ENCODE measurements around the gene RXRA.

RXRA gene

GRCh38 chr9:134454476-134454857 is 128.2 kb downstream of the RXRA start:
- no peaks in the 10 kb centered on the region for H3K79me1 ChIP-seq (ENCODE audit: low read depth, low read length)
- no peaks in the 10 kb centered on the region for H3K27me3 ChIP-seq (ENCODE audit: control insufficient read depth in 3 of 3, insufficient read depth in 3 of 3, low read depth in 1 of 3, low read length in 3 of 3)
- no peak overlapping the region for H2BK5ac ChIP-seq (ENCODE audit: low read length)
- no peak overlapping the region for H2BK15ac ChIP-seq (ENCODE audit: low read length)
- peak overlapping the region; percentile 78 for H2AK5ac ChIP-seq (ENCODE audit: low read depth, low read length)
- peaks cover 2 to 14% of the 10 kb centered on the region in 2 donors for H3K4me1 ChIP-seq (ENCODE audit: control insufficient read depth in 2 of 2, insufficient read depth in 1 of 2, low read depth in 1 of 2, low read length in 2 of 2)
- H3K23ac ChIP-seq (ENCODE audit: low read depth, low read length, poor library complexity): peak overlapping the region; percentile 26
- H3K18ac ChIP-seq (ENCODE audit: low read length): no peak overlapping the region
- no peak overlapping the region for H2AFZ ChIP-seq (ENCODE audit: low read length)
- H3K4me2 ChIP-seq (ENCODE audit: insufficient read depth, low read length, poor library complexity, severe bottlenecking): no peak overlapping the region
- no peak overlapping the region for H3K4me3 ChIP-seq (ENCODE audit: low read length in 2 of 2)
- no peaks in the 10 kb centered on the region for H3K36me3 ChIP-seq (replicated peaks in 1 of 2; ENCODE audit: control insufficient read depth in 2 of 2, insufficient read depth in 2 of 2, low read length in 2 of 2)
- H3K14ac ChIP-seq (ENCODE audit: low read length): peak overlapping the region; percentile 73
- no peak overlapping the region for H2BK12ac ChIP-seq (ENCODE audit: low read length)
- H3K9me3 ChIP-seq (replicated peaks in 1 of 2; ENCODE audit: control insufficient read depth in 2 of 2, insufficient read depth in 1 of 2, low read depth in 1 of 2, low read length in 2 of 2): no peaks in the 10 kb centered on the region
- H3K4ac ChIP-seq (ENCODE audit: low read length): no peak overlapping the region
- H3K27ac ChIP-seq (replicated peaks; ENCODE audit: low read length): no peak overlapping the region
- WGBS, 2 donors (ENCODE audit: extremely low coverage in 2 of 2, insufficient read length in 2 of 2, insufficient replicate concordance in 1 of 2): no CpG with 5 or more reads among the region's 5 CpGs
- no peak overlapping the region for H4K8ac ChIP-seq (ENCODE audit: low read depth, low read length)
- peak overlapping the region; percentile 17 for H3K9ac ChIP-seq (ENCODE audit: low read depth, low read length, poor library complexity)
- no peak for DNase-seq (ENCODE audit: low spot score)
- no peak overlapping the region for H2BK120ac ChIP-seq (ENCODE audit: low read depth, low read length)
- no peak overlapping the region for H4K91ac ChIP-seq (ENCODE audit: low read depth, low read length, poor library complexity)

- peak overlapping the region; percentile 26 for H3K23ac ChIP-seq (ENCODE audit: low read depth, low read length, poor library complexity)
- peak overlapping the region; percentile 70 for H3K18ac ChIP-seq (ENCODE audit: low read length)
- peaks cover under 1% of the 10 kb centered on the region for H3K79me1 ChIP-seq (ENCODE audit: low read depth, low read length)
- H3K36me3 ChIP-seq (replicated peaks in 1 of 2; ENCODE audit: control insufficient read depth in 2 of 2, insufficient read depth in 2 of 2, low read length in 2 of 2): no peaks in the 10 kb centered on the region
- H3K9me3 ChIP-seq (replicated peaks in 1 of 2; ENCODE audit: control insufficient read depth in 2 of 2, insufficient read depth in 1 of 2, low read depth in 1 of 2, low read length in 2 of 2): no peaks in the 10 kb centered on the region
- H3K4ac ChIP-seq (ENCODE audit: low read length): no peak overlapping the region
- peak overlapping the region; percentile 20 for H2BK15ac ChIP-seq (ENCODE audit: low read length)
- no peak overlapping the region for H3K9ac ChIP-seq (ENCODE audit: low read depth, low read length, poor library complexity)
- no peak overlapping the region for H3K27ac ChIP-seq (replicated peaks; ENCODE audit: low read length)
- no peak overlapping the region for H2AFZ ChIP-seq (ENCODE audit: low read length)
- H2BK5ac ChIP-seq (ENCODE audit: low read length): no peak overlapping the region
- H3K4me2 ChIP-seq (ENCODE audit: insufficient read depth, low read length, poor library complexity, severe bottlenecking): no peak overlapping the region
- H3K14ac ChIP-seq (ENCODE audit: low read length): peak overlapping the region; percentile 2
- peaks cover 0 to 4% (median 0%) of the 10 kb centered on the region in 3 experiments for H3K27me3 ChIP-seq (ENCODE audit: control insufficient read depth in 3 of 3, insufficient read depth in 3 of 3, low read depth in 1 of 3, low read length in 3 of 3)
- no CpG with 5 or more reads among the region's 13 CpGs for WGBS, 2 donors (ENCODE audit: extremely low coverage in 2 of 2, insufficient read length in 2 of 2, insufficient replicate concordance in 1 of 2)
- H4K8ac ChIP-seq (ENCODE audit: low read depth, low read length): no peak overlapping the region
- peak overlapping the region; percentile 90 for H2AK5ac ChIP-seq (ENCODE audit: low read depth, low read length)
- peak overlapping the region in 1 of 2 donors; percentile 27 for H3K4me3 ChIP-seq (ENCODE audit: low read length in 2 of 2)
- no peak overlapping the region for H2BK120ac ChIP-seq (ENCODE audit: low read depth, low read length)
- DNase-seq (ENCODE audit: low spot score): no peak
- H2BK12ac ChIP-seq (ENCODE audit: low read length): no peak overlapping the region
- H3K4me1 ChIP-seq (ENCODE audit: control insufficient read depth in 2 of 2, insufficient read depth in 1 of 2, low read depth in 1 of 2, low read length in 2 of 2): peaks cover 0 to 10% of the 10 kb centered on the region in 2 donors
- H4K91ac ChIP-seq (ENCODE audit: low read depth, low read length, poor library complexity): no peak overlapping the region
Measured at GRCh38 chr9:134455021-134455471, 128.8 kb downstream of the RXRA start.

GRCh38 chr9:134455537-134455933 is 129.3 kb downstream of the RXRA start:
- Histone ChIP-seq H3K9ac (ENCODE audit: low read depth, low read length, poor library complexity) (no peak overlapping the region), H3K79me1 (ENCODE audit: low read depth, low read length) (peaks cover 1% of the 10 kb centered on the region), H3K4me3 (ENCODE audit: low read length in 2 of 2) (no peak overlapping the region), H3K27me3 (ENCODE audit: control insufficient read depth in 3 of 3, insufficient read depth in 3 of 3, low read depth in 1 of 3, low read length in 3 of 3) (peaks cover 0 to 6% (median 0%) of the 10 kb centered on the region in 3 experiments), H2BK5ac (ENCODE audit: low read length) (no peak overlapping the region), H4K8ac (ENCODE audit: low read depth, low read length) (no peak overlapping the region), H3K9me3 (replicated peaks in 1 of 2; ENCODE audit: control insufficient read depth in 2 of 2, insufficient read depth in 1 of 2, low read depth in 1 of 2, low read length in 2 of 2) (no peaks in the 10 kb centered on the region), H3K14ac (ENCODE audit: low read length) (no peak overlapping the region), H2BK12ac (ENCODE audit: low read length) (no peak overlapping the region), H3K18ac (ENCODE audit: low read length) (peak overlapping the region; percentile 70), H2AFZ (ENCODE audit: low read length) (no peak overlapping the region), H2AK5ac (ENCODE audit: low read depth, low read length) (peak overlapping the region; percentile 90), H3K4me1 (ENCODE audit: control insufficient read depth in 2 of 2, insufficient read depth in 1 of 2, low read depth in 1 of 2, low read length in 2 of 2) (peaks cover 0 to 10% of the 10 kb centered on the region in 2 donors), H4K91ac (ENCODE audit: low read depth, low read length, poor library complexity) (no peak overlapping the region), H2BK120ac (ENCODE audit: low read depth, low read length) (no peak overlapping the region), H3K36me3 (replicated peaks in 1 of 2; ENCODE audit: control insufficient read depth in 2 of 2, insufficient read depth in 2 of 2, low read length in 2 of 2) (no peaks in the 10 kb centered on the region), H3K4ac (ENCODE audit: low read length) (no peak overlapping the region), H2BK15ac (ENCODE audit: low read length) (peak overlapping the region; percentile 72), H3K27ac (replicated peaks; ENCODE audit: low read length) (no peak overlapping the region), H3K4me2 (ENCODE audit: insufficient read depth, low read length, poor library complexity, severe bottlenecking) (no peak overlapping the region), H3K23ac (ENCODE audit: low read depth, low read length, poor library complexity) (no peak overlapping the region)
- WGBS, 2 donors (ENCODE audit: extremely low coverage in 2 of 2, insufficient read length in 2 of 2, insufficient replicate concordance in 1 of 2): no CpG with 5 or more reads among the region's 15 CpGs
- DNase-seq (ENCODE audit: low spot score): no peak

GRCh38 chr9:134455934-134456755 is 129.9 kb downstream of the RXRA start:
- no peaks in the 10 kb centered on the region for H3K9me3 ChIP-seq (replicated peaks in 1 of 2; ENCODE audit: control insufficient read depth in 2 of 2, insufficient read depth in 1 of 2, low read depth in 1 of 2, low read length in 2 of 2)
- H3K4ac ChIP-seq (ENCODE audit: low read length): no peak overlapping the region
- H2BK15ac ChIP-seq (ENCODE audit: low read length): peak overlapping the region; percentile 72
- no peak overlapping the region for H3K9ac ChIP-seq (ENCODE audit: low read depth, low read length, poor library complexity)
- H3K79me1 ChIP-seq (ENCODE audit: low read depth, low read length): peaks cover 1% of the 10 kb centered on the region
- H4K8ac ChIP-seq (ENCODE audit: low read depth, low read length): no peak overlapping the region
- no peak overlapping the region for H2BK120ac ChIP-seq (ENCODE audit: low read depth, low read length)
- H3K18ac ChIP-seq (ENCODE audit: low read length): peak overlapping the region; percentile 73
- no peak overlapping the region for H2BK12ac ChIP-seq (ENCODE audit: low read length)
- no peak overlapping the region for H2BK5ac ChIP-seq (ENCODE audit: low read length)
- no peak overlapping the region for H3K23ac ChIP-seq (ENCODE audit: low read depth, low read length, poor library complexity)
- H3K27ac ChIP-seq (replicated peaks; ENCODE audit: low read length): no peak overlapping the region
- H3K4me1 ChIP-seq (ENCODE audit: control insufficient read depth in 2 of 2, insufficient read depth in 1 of 2, low read depth in 1 of 2, low read length in 2 of 2): peaks cover 0 to 10% of the 10 kb centered on the region in 2 donors
- peak overlapping the region; percentile 87 for H3K14ac ChIP-seq (ENCODE audit: low read length)
- no peaks in the 10 kb centered on the region for H3K36me3 ChIP-seq (replicated peaks in 1 of 2; ENCODE audit: control insufficient read depth in 2 of 2, insufficient read depth in 2 of 2, low read length in 2 of 2)
- H3K27me3 ChIP-seq (ENCODE audit: control insufficient read depth in 3 of 3, insufficient read depth in 3 of 3, low read depth in 1 of 3, low read length in 3 of 3): peaks cover 0 to 10% (median 0%) of the 10 kb centered on the region in 3 experiments
- no peak overlapping the region for H4K91ac ChIP-seq (ENCODE audit: low read depth, low read length, poor library complexity)
- WGBS, 2 donors (ENCODE audit: extremely low coverage in 2 of 2, insufficient read length in 2 of 2, insufficient replicate concordance in 1 of 2): no CpG with 5 or more reads among the region's 41 CpGs
- H3K4me2 ChIP-seq (ENCODE audit: insufficient read depth, low read length, poor library complexity, severe bottlenecking): no peak overlapping the region
- DNase-seq (ENCODE audit: low spot score): no peak
- no peak overlapping the region for H3K4me3 ChIP-seq (ENCODE audit: low read length in 2 of 2)
- H2AK5ac ChIP-seq (ENCODE audit: low read depth, low read length): peak overlapping the region; percentile 90
- peak overlapping the region; percentile 1 for H2AFZ ChIP-seq (ENCODE audit: low read length)

Measured in neuronal stem cell (in vitro differentiated cells).